Lung (tissue), 12 donors: ENCODE measurements around the gene GLUL. TPM values are rescaled to one million over a fixed set of nuclear protein-coding genes. Genes with fewer than 3 reads are reported as not detected.

Source experiments
- ATAC-seq: fragments of 200-7000 bp; cut with Tn5 transposase; one replicate; pipeline ENCODE4 v1.9.1; 2020; ENCODE audit warnings: moderate number of reproducible peaks; ENCODE audit not compliant: insufficient read depth, low FRiP score
- DNase-seq, 3 donors: peaks; one replicate each; pipeline ENCODE4 v3.0.0-alpha.2; 2013 to 2017
- H3K27ac ChIP-seq, 2 donors: one replicate each; pipeline ENCODE4 v1.5.1; 2013; ENCODE audit warnings: mild to moderate bottlenecking in 2 of 2, moderate library complexity in 2 of 2, control low read depth in 1 of 2, inconsistent platforms in 1 of 2, low read depth in 1 of 2, low read length in 1 of 2
- H3K27me3 ChIP-seq, 3 donors: one replicate each; pipeline ENCODE4 v1.5.1; 2013; ENCODE audit warnings: low read length in 2 of 3; ENCODE audit not compliant: control insufficient read depth in 3 of 3, insufficient read depth in 3 of 3
- H3K36me3 ChIP-seq, 4 donors: one replicate each; pipeline ENCODE4 v1.5.1; 2013; ENCODE audit warnings: low read length in 4 of 4, mild to moderate bottlenecking in 1 of 4, moderate library complexity in 1 of 4; ENCODE audit not compliant: control insufficient read depth in 4 of 4, insufficient read depth in 4 of 4
- H3K4me1 ChIP-seq, 5 donors: one replicate each; pipeline ENCODE4 v1.5.1; 2013; ENCODE audit warnings: low read length in 5 of 5, mild to moderate bottlenecking in 2 of 5, moderate library complexity in 1 of 5; ENCODE audit not compliant: control insufficient read depth in 5 of 5, insufficient read depth in 5 of 5
- H3K4me3 ChIP-seq: one replicate; pipeline ENCODE4 v1.5.1; 2013; ENCODE audit warnings: mild to moderate bottlenecking, control low read depth, moderate library complexity
- H3K9ac ChIP-seq, 2 donors: one replicate each; pipeline ENCODE4 v1.5.1; 2013; ENCODE audit warnings: low read length in 2 of 2, control low read depth in 1 of 2; ENCODE audit not compliant: insufficient read depth in 1 of 2
- H3K9me3 ChIP-seq, 4 donors: one replicate each; pipeline ENCODE4 v1.5.1; 2013; ENCODE audit warnings: low read length in 3 of 4, mild to moderate bottlenecking in 1 of 4, moderate library complexity in 1 of 4; ENCODE audit not compliant: control insufficient read depth in 4 of 4, insufficient read depth in 3 of 4
- CTCF ChIP-seq: IDR thresholded peaks from 2 replicates; pipeline ENCODE4 v1.5.1; 2012; ENCODE audit warnings: mild to moderate bottlenecking; ENCODE audit errors: control extremely low read depth, extremely low read depth
- WGBS, 2 donors: extraction: QIAGEN DNeasy Blood & Tissue Kit; methylation state at CpG; one replicate each; pipeline ENCODE4 v1.1.7; 2013; 5-methylcytosine and 5-hydroxymethylcytosine counted together
- polyA plus RNA-seq, 2 donors: library from polyadenylated mRNA; stranded (reverse); fragments of 200-250 nt; gene quantifications; one replicate each; pipeline ENCODE4 v1.2.1, GENCODE V29; 2013
- total RNA-seq, 2 donors: library from RNA; depleted of rRNA in 1 of 2; stranded (reverse); fragments of >200 nt in 1 of 2; gene quantifications; one replicate each; pipeline ENCODE4 v1.2.1, GENCODE V29; 2014 to 2021
- donor health status: control.
- donor health status: control.
- donor health status: Bipolar disorder and iron deficiency.
- donor health status: healthy.
- donor health status: DM: yes; HTN: yes; CAD: no.

Gene GLUL
- total and polyA plus RNA-seq, 4 donors, result 209 to 2,889 (median 1,186) TPM

- peaks cover 0 to 11% (median 1%) of the 10 kb centered on the region in 5 donors for H3K4me1 ChIP-seq
- ATAC-seq (no peak), DNase-seq (no peak)
- H3K9me3 ChIP-seq, result no peaks in the 10 kb centered on the region
- H3K9ac ChIP-seq, result no peak overlapping the region
- no peaks in the 10 kb centered on the region for H3K27me3 ChIP-seq
- TF ChIP-seq CTCF, result no peak
- H3K27ac ChIP-seq, result no peak overlapping the region
- 94 to 95% methylated on average over 19 of the region's 19 CpGs for WGBS, 2 donors
- H3K4me3 ChIP-seq, result no peak overlapping the region
- H3K36me3 ChIP-seq, result peaks cover 50 to 71% (median 58%) of the 10 kb centered on the region in 4 donors
These were observed 7.1 kb downstream of the GLUL start for GRCh38 chr1:182384387-182384960.

- Histone ChIP-seq H3K36me3 (peaks cover 50 to 71% (median 58%) of the 10 kb centered on the region in 4 donors), H3K27ac (no peak overlapping the region)
These were observed 7.7 kb downstream of the GLUL start for GRCh38 chr1:182383934-182384333.

GRCh38 chr1:182383037-182383661 is 8.4 kb downstream of the GLUL start:
- 83 to 88% methylated on average over 4 of the region's 4 CpGs for WGBS, 2 donors
- Histone ChIP-seq H3K4me1 (peaks cover 0 to 11% (median 0%) of the 10 kb centered on the region in 5 donors), H3K27ac (no peak overlapping the region), H3K4me3 (no peak overlapping the region), H3K27me3 (no peaks in the 10 kb centered on the region), H3K9me3 (no peaks in the 10 kb centered on the region), H3K36me3 (peaks cover 45 to 65% (median 54%) of the 10 kb centered on the region in 4 donors), H3K9ac (no peak overlapping the region)
- TF ChIP-seq CTCF, result no peak
- ATAC-seq (no peak), DNase-seq (no peak)

More at GRCh38 chr1:182383934-182384333, 7.7 kb downstream of the GLUL start:
- no peaks in the 10 kb centered on the region for H3K27me3 ChIP-seq
- ATAC-seq (no peak), DNase-seq (no peak)
- no peak overlapping the region for H3K9ac ChIP-seq
- peaks cover 0 to 11% (median 1%) of the 10 kb centered on the region in 5 donors for H3K4me1 ChIP-seq
- 90% methylated on average over 7 of the region's 7 CpGs for WGBS, 2 donors
- no peaks in the 10 kb centered on the region for H3K9me3 ChIP-seq
- H3K4me3 ChIP-seq, result no peak overlapping the region
- TF ChIP-seq CTCF, result no peak
